HG02798 (cell line): ENCODE measurements around the gene EML3.
"Not testable (repeated sequence)": the region's sequence is repeated elsewhere in the genome, so short reads cannot be mapped to it uniquely, and the experiment has no call there.

ENCODE experiments used
- ATAC-seq: cut with Tn5 transposase; IDR thresholded peaks from one replicate; pipeline ENCODE4 v1.9.1; 2021; ENCODE audit warnings: mild to moderate bottlenecking; ENCODE audit not compliant: unreplicated experiment, poor library complexity

Gene EML3

DNA sequence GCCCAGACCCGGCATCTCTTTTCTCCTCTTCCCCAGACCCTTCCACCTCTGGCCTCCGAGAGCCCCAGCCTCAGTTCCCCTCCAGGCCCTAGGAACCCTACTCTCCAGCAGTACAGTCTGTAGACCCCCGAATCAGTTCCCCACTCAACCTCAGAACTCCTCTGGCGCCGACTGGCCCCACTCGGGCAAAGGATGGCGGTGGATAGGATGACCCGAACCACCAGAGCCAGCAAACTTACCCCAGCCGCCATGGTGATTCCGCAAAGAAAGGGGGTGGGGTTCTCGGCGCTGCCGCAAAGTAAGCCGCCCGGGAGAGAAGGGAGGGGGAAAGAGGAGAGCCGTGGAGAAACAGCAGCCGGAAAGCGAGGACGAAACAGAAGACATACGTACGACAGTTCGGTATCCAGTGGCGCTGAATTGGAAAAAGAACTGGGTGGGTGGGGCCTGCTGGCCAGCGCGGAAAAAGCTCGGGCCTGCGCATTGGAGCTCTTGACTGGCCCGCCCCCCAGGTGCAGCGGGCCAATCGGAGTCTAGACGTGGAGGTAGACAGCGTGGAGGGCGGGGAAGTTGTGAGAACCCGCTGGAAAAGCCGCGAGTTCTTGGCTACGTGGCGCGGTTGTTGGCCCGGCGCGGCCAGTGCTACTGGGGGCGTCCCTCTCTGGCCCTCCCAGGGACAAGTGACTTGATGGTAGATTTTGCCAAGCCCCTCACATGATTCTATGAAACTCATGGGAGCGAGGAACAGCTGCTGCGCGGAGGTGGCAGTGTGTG, 38.8 kb downstream of the EML3 start, which contains the start of gene EEF1G:
Gene EEF1G (minus strand): TSS at position 300 of the 771 bp plus-strand sequence. CDS start 49 bp downstream, at position 251.
- ATAC-seq = peak; percentile 95

DNA sequence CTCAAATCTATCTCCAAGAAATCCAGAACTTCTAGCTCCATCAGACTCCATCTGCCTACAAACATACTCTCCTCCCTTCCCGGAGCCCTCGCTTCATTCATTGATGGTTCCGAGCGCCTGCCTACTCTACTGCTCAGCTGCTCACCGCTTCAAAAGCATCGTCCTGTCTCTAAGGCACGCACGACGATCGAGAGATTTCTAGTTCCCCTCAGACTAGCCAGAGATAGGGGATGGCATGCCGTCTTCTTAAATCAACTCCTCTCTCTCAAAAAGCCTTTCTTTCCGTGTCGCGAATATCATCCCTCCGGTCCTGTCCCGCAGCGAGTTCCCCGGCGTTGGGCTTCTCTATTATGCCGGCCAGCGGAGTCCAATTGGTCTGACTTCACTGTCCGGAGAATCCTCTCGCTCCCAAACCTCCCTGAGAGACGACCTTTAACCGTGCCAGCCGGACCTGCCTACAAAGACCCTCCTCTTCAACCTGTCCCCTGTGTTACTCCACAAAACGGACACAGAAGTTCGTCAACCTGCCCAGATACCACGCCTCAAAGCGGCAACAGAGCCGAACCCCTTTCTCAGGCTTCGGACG, 39.5 kb downstream of the EML3 start:
- no peak for ATAC-seq

DNA sequence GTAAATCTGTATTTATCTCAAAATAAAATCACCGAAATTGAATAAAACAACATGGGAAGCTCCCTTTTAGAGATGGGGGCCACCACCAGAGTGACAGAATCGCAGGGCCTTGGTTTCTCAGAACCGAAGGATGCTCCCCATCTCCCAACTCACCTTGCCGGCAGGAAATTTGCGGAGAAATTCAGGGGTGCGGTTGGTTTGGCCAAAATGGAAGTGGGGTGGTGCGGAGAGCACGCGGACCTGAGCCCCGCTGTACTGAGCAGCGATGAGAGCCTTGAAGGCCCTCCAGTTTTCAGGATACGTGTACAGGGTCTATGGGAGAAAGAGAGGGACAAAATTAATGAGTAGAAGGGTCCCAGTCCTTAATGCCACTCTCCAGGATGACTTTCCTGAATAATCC, 40.1 kb downstream of the EML3 start:
- no peak for ATAC-seq

DNA sequence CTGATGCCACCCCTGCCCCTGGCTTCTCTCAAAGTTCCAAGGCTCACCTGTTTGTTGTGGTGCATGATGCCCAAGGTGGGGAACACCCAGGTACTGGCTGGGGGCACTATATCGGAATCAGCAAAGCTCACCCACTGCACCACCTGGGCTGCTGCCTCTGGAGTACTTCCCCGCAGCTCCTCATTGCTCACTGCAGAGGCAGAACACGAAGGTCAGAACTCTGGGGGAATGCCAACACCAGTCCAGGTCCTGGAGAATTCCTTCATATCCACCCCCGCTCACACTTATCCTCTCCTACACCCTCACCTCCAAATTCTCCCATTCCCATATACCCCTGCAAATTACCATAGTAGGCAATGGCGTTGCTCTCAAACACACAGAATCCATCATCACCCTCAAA, 41.1 kb downstream of the EML3 start:
- ATAC-seq = not testable (repeated sequence)

DNA sequence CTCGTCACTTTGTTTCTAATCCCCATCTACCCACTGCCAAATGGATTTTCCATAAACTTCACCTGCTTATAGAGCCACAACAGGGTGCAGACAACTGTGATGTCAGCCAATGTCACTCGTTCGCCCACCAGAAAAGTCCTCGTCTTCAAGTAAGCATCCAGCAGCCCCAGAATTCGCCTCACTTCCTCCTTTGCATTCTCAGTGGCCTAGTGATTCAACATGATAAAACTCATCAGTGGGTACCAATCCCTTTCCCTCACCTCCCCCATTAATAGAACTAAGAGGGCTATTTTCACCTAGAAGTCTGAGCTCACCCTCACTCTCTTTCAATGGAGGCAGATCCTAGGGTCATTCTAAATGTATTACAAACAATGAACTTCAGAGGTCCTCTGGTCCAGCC, 41.7 kb downstream of the EML3 start:
- not testable (repeated sequence) for ATAC-seq

DNA sequence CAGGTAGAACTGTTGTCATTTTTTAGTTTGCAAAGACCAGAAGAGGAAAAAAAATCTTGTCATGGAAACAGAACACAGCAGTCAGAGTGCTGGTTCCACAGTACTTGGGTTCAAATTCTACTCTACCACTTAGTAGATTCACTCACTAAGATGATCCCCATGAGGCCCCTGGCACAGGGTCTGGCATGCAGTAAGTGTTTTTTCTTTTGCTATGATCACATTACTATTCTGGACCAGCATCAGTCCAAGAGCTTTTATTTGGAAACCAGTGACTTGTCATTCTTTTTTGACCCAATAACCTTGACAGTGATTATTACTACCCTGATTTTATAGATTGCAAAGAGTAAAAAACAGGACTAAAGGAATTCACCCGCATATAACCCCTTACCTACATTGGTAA, 43.0 kb downstream of the EML3 start:
- ATAC-seq = no peak

DNA sequence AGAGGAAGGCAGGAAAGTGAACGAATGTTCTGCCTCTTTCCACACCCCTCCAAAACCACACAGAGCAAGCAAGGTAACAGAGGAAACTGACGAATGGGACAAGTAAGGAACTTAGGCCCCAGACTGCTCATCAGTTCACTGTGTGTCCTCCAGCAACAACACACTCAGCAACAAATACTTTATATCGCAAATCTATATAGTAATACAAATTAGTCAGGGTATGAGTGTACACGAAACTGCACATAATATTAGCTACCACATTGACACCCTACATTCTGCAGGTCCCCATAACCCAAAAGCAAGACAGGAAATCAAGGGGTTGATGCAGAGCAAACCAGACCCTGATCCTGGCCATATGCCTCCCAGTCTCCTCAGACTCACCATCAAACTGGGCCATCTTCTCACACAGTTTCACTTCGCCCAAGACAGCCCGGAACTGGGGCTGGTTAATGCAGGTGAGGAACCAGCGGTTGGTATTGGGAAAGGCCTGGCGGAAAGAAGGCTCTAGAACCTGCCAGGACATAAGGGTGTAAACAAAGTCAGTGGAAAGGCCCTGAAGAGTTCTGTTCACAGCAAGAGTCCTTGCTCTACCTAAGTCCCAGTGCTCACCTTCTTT, 45.4 kb downstream of the EML3 start:
- no peak for ATAC-seq

DNA sequence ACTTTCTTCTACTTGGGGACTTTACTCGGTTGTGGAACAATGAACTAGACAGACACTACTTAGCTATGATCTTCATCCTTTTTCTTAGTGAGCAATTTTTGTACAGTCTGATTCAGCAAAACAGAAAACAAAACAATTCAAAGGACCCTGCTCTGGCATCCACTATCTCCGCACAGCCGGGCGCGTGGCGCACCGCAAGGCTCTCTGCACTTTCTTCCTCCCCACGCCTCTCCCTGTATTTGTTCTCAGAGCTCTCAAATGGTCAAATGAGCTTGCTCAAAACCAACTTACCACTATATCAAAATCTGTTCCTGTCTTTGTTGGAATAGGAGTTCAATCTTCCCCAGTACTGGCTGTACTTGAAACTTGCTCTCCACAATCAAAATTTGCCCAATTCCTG, 46.3 kb downstream of the EML3 start:
- no peak for ATAC-seq

DNA sequence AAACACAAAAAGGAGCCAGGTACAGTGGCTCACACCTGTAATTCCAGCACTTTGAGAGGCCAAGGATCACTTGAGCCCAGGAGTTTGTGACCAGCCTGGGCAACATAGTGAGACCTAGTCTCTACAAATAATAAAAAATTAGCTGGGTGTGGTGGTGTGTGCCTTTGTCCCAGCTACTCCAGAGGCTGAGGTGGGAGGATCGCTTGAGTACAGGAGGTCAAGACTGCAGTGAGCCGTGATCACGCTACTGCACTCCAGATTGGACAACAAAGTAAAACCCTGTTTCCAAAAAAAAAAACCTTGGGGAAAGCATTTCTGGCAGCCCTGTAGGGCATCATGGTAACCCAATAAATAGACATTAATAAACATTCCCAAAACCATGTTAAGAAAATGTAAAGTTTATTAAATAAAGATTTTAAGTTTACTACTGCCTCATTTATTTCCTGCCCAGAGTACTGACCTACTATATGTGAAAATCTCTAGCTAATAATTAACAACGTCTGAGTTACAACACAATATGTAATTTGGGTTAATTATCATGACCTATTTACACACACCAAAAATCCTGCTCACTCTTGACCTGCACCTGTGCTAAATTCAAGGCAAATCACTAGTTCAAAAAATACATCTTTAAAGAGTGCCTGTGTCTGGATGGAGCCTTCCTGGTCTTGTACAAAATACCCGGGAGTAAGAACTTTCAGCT, 47.3 kb downstream of the EML3 start:
- ATAC-seq = no peak

DNA sequence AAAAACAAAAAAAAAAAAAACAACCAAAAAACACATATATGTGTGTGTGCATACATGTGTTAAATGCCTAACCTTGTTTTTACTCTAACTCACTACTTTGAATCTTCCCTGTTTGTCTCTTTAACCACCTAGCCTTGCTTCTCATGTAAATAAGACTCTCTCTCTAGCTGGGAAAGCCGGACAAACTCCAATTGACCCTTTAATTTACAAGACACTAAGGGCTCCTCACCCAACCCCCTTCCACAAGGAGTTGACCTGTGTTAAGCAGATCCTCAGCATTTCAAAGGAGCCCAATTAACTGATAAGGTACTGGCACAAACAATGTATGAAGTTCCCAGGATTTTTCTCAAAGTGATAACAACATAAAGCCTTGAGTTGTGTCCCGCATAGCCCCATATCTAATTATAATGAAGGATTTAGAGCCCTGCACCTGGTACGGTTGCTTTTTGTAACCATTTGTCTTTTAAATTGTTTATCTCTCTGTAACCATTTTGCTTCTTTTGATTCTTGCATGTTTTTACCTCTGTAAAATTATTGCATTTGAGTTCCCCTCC, 50.8 kb downstream of the EML3 start:
- not testable (repeated sequence) for ATAC-seq

DNA sequence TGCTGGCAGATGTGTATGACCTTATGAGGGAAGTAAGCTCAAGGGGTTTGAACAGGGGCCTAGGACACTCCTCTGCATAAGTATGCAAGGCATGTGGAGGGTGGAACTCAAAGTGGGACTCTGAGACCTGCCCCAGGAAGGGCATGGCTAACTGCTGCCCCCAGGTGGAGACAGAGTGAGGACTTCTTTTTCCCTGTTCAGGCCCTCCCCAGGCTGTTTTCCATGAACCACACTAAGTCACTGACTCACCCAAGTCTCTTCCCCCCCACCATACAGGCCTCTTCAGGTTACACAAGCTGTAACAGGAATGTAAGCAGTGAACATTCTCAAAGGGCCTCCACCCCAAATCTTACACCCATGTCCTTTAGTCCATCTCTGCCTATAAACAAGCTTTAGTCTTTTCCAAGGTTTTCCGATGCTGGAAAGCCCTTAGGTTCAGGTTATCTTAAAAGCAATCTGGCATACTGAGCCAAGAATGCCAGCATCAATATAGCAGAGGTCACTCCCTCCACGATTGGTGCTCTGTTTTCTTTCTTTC, 51.9 kb downstream of the EML3 start:
- no peak for ATAC-seq

DNA sequence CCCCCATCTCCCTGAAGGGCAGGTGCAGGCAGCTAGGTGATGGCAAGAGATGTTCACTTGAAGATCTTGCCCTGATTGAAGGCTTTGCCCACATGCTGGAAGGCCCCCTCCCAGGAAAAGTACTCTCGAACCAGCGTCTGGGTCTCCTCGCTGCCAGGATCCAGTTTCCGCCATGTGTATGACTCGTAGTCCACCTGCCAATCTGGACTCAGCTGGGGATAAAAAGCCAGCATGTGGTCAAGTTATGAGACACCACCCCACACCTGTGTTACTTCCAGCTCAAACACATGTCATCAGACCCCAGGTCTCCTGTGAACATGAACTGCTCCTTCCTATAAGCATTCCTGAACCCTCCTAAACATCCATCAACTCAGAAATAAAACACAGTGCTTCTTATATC, 52.9 kb downstream of the EML3 start:
- ATAC-seq = not testable (repeated sequence)

DNA sequence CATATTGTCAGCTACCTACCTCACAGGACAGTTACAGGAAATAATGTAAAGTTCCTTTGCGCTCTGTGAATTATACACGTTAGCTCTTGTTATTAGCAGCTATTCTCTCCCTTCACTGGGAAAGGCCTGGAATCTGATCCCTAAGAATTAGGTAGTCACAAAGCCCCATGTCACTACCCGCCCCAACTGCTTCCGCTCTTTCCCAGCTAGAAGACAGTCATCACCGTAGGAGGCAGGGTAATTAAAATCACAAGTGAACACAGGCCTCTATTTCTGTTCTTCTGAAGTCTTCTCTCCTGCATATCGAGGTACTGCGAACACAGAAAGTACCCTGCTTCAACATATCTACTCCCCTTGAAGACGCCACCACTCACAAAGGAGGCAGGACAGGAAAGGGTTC, 53.4 kb downstream of the EML3 start:
- no peak for ATAC-seq

DNA sequence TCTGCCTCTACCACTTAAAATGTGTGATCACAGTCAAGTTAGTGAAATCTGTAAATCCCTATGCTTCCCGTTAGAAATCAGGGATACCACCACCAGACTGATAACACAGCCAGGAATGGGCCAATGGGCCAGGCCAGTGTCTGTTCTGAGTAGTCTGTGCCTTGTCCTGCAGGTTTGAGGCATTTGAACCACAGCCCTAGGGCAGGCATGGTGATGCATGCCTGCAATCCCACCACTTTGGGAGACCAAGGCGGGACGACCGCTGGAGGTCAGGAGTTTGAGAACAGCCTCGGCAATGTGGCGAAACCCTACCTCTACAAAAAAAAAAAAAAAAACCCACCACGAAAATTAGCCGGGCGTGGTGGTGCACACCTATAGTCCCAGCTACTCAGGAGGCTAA, 53.9 kb downstream of the EML3 start:
- no peak for ATAC-seq

DNA sequence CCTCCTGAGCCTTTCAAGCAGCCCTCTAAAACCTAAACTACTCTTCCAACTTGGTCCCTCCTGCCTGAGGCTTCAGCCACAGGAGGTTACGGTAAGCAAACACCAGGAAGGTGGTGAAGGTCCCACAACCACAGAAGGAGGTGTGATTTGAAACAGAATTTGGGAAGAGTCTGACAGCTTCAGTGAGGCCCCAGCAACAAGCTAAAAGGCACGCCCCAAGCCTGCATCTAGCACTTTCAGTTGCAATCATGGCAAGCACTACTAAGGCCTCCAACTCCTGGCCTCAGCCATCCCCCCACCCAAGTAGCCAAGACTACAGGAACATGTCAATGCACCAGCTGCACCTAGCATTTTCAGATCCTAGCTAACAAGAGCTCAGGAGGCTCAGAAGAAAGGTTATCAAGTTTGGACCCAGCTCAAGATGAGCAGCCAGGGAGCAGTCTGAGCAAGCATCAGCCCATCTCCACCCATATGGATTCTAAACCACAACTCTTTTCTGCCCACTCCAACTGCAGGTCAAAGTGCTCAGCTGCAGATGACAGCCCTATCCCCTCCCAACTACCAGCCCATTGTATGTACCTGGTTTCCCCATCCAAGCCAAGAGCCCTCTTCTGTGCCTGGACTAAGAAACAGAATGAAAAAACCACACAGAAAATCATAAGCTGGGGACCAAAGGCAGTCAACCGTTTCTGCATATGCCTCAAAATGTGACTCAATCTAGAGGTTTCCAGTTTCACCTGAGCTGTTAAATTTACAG, 55.5 kb downstream of the EML3 start:
- peak; percentile 22 for ATAC-seq

DNA sequence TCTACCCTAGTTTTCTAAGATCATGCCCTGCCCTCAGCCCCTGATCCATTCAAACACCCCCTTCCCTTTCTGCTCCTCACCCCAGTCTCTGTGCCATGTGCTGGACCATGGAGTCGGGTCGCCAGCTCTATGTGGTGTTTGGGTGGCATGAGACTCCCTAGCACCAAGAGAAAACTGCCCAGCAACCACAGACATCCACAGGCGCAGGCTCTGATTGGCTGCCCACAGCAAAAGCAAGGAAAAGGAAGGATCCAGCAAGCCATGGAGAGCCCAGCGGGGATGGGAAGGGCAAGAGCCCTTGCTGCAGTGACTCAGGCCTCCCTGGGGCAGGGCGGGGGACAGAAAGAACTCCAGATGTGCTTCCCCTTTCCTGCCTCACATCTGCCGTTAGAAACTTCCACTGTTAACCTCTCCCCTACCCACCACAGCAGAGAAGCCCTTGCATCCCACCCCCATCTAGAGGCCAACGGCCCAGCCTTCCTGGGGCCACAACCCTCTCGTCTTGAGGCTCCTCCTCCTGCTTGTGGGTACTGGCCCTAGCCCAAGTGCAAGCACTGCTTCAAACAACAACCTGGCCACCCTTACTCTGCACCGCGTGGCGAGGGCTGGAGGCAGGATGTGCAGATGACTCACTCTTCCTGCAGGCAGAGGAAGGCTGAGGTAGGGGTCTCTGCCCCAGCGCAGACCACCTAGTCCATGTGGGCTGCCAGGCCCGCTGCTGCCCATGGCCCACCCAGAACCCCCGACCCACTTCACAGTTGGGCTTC, 56.3 kb downstream of the EML3 start:
- ATAC-seq = peak; percentile 41

DNA sequence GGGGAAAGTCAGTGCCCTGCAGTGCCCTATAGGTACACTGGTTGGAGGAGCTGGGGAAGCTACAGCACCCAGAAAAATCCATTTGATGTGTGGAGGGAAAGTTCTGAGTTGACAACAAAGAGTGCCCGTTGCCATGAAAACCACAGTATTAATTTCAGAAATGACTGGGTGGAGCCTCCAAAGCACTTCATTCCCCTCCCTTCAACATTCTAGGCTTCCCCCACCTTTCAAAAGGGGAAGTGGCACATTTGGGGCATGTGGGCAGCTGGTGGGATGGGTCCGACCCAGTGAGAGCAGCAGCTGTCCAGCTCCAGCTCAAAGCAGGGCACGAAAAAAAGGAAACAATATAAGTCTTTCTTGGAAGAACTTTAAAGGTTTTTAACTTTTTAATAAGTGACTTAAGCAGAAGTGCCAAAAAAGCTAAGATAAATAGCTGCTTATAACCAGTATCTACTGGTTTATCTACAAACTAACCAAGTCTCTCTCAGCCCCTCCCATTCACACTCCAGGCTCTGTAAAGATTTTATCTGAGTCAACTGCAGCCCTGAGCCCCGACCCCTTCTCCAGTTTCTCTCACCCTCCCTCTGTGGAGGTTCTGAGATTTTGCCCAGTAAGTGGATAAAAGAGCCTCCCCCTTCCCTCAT, 57.0 kb downstream of the EML3 start:
- peak; percentile 33 for ATAC-seq

DNA sequence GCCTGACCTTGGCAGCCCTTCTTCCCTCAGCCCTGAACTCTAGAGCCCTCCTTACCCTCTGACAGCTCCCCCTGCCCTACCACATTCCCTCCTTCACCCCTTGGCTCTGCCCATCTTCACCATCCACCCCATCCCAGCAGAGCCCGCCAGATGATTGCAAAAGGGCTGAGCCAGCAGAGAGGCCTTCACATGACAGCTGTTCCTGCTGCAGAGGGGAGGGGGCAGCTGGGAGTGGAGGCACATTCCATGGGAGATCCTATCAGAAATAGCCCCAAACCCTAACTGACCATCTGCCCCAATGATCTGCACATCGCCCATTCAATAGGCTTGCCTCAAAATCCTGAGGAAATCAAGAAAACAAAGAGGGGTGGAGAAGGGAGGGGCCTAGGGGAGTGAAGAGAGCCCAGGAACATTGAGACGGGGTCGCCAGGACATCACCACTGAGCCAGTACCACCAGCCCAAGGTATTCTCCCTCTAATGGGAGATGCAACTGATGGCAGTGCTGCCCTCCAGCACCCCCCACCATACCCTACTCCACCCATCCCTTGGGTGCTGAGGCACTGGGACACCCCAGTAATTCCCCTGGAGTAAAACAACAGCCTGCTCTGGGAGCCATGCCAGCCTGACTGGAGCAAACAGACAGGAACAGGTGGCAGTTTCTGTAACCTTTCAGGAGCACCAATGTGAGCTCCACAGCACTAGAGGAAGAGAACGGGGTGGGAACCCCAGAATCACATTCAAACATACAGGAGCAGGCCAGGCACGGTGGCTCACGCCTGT, 58.0 kb downstream of the EML3 start:
- no peak for ATAC-seq
